Neural cell (in vitro differentiated cells): ENCODE data around the gene MUSK. TPM values are rescaled to one million over a fixed set of nuclear protein-coding genes. Genes with fewer than 3 reads are reported as not detected.

ENCODE experiments used
- H2AFZ ChIP-seq: fragments of 200-600, 300-800 bp; sonication (generic), shearing (Covaris generic); 2 replicates; pipeline ENCODE4 v1.6.0; 2014; ENCODE audit warnings: low read depth, mild to moderate bottlenecking, antibody characterized with exemption, low read length, moderate library complexity
- H3F3A ChIP-seq: fragments of 200-600 bp; shearing (Covaris generic); 2 replicates; pipeline ENCODE4 v1.6.1; 2016; ENCODE audit warnings: mild to moderate bottlenecking, moderate library complexity, mixed read lengths, antibody characterized with exemption, low read length; ENCODE audit not compliant: insufficient read depth, poor library complexity, severe bottlenecking
- H3K27ac ChIP-seq: fragments of 200-600, 300-800 bp; sonication (generic), shearing (Covaris generic); 2 replicates; pipeline ENCODE4 v1.5.1; 2014; ENCODE audit warnings: mild to moderate bottlenecking, low read length, moderate library complexity
- H3K27me3 ChIP-seq: fragments of 300-800, 200-600 bp; sonication (generic), shearing (Covaris generic); 2 replicates; pipeline ENCODE4 v1.6.0; 2014; ENCODE audit warnings: mild to moderate bottlenecking, low read depth, low read length, moderate library complexity; ENCODE audit not compliant: insufficient read depth
- H3K36me3 ChIP-seq: fragments of 300-800, 200-600 bp; sonication (generic), shearing (Covaris generic); 2 replicates; pipeline ENCODE4 v1.5.1; 2014; ENCODE audit warnings: mild to moderate bottlenecking, antibody characterized with exemption, low read length, moderate library complexity; ENCODE audit not compliant: insufficient read depth
- H3K4me2 ChIP-seq: fragments of 300-800, 200-600 bp; sonication (generic), shearing (Covaris generic); 2 replicates; pipeline ENCODE4 v1.6.0; 2014; ENCODE audit warnings: mild to moderate bottlenecking, low read length
- H3K4me3 ChIP-seq: fragments of 300-800, 200-600 bp; sonication (generic), shearing (Covaris generic); 2 replicates; pipeline ENCODE4 v1.5.1; 2014; ENCODE audit warnings: mild to moderate bottlenecking, low read length, moderate library complexity
- H3K79me2 ChIP-seq: fragments of 200-600 bp; shearing (Covaris generic); replicated peaks from 2 replicates; pipeline ENCODE4 v1.6.0; 2014; ENCODE audit warnings: mild to moderate bottlenecking, low read length, moderate library complexity; ENCODE audit not compliant: insufficient read depth
- H3K9ac ChIP-seq: fragments of 300-800, 200-600 bp; sonication (generic), shearing (Covaris generic); 2 replicates; pipeline ENCODE4 v1.6.1; 2016; ENCODE audit warnings: mild to moderate bottlenecking, low read length, mixed read lengths
- H3K9me2 ChIP-seq: fragments of 200-600 bp; shearing (Covaris generic); 2 replicates; pipeline ENCODE4 v1.6.1; 2016; ENCODE audit warnings: mild to moderate bottlenecking, low read length, mixed read lengths; ENCODE audit not compliant: insufficient read depth
- H3K9me3 ChIP-seq: fragments of 200-600, 300-800 bp; sonication (generic), shearing (Covaris generic); 2 replicates; pipeline ENCODE4 v1.6.1; 2016; ENCODE audit warnings: mild to moderate bottlenecking, mixed run types, low read length, moderate library complexity, mixed read lengths
- H4K20me1 ChIP-seq: fragments of 200-600 bp; shearing (Covaris generic); 2 replicates; pipeline ENCODE4 v1.6.1; 2016; ENCODE audit warnings: mild to moderate bottlenecking, mixed run types; ENCODE audit not compliant: insufficient read depth
- EP300 ChIP-seq: fragments of 450-650 bp; conservative IDR thresholded peaks from 2 replicates; pipeline ENCODE4 v1.6.1; 2014; ENCODE audit warnings: antibody characterized with exemption, mild to moderate bottlenecking, moderate library complexity; ENCODE audit not compliant: poor library complexity, severe bottlenecking
- EZH2 ChIP-seq: fragments of 200-600, 300-800 bp; shearing (Covaris generic), sonication (generic); IDR thresholded peaks from 2 replicates; pipeline ENCODE4 v1.6.1; 2014; ENCODE audit warnings: antibody characterized with exemption, low read length, borderline replicate concordance, mild to moderate bottlenecking; ENCODE audit not compliant: insufficient read depth, poor library complexity, severe bottlenecking
- MXI1 ChIP-seq: fragments of 450-650 bp; conservative IDR thresholded peaks from 2 replicates; pipeline ENCODE4 v1.6.1; 2014; ENCODE audit warnings: antibody characterized with exemption, mild to moderate bottlenecking; ENCODE audit not compliant: poor library complexity, severe bottlenecking
- POLR2AphosphoS5 ChIP-seq: IDR thresholded peaks from 2 replicates; pipeline ENCODE4 v1.6.1; 2012
- RAD21 ChIP-seq: fragments of 450-650 bp; conservative IDR thresholded peaks from 2 replicates; pipeline ENCODE4 v1.6.1; 2014; ENCODE audit warnings: antibody characterized with exemption, mild to moderate bottlenecking, moderate library complexity
- SMC3 ChIP-seq: fragments of 450-650 bp; conservative IDR thresholded peaks from 2 replicates; pipeline ENCODE4 v1.6.1; 2014; ENCODE audit warnings: antibody characterized with exemption, mild to moderate bottlenecking, moderate library complexity; ENCODE audit not compliant: poor library complexity
- TAF1 ChIP-seq: IDR thresholded peaks from 2 replicates; pipeline ENCODE4 v1.6.1; 2012; ENCODE audit warnings: low read depth
- polyA plus RNA-seq: library from polyadenylated mRNA; depleted of rRNA; stranded (reverse); fragments of >200 nt; gene quantifications from 2 replicates; pipeline ENCODE4 v1.2.3, GENCODE V29; 2014
- TF ChIP-seq, protein P1 (sequence below): IDR thresholded peaks from 2 replicates; pipeline ENCODE4 v1.6.1; 2012; ENCODE audit warnings: borderline replicate concordance
- TF ChIP-seq, protein P2 (sequence below): fragments of 450-650 bp; IDR thresholded peaks from 2 replicates; pipeline ENCODE4 v1.5.1; 2014; ENCODE audit warnings: antibody characterized with exemption, mild to moderate bottlenecking, moderate library complexity; ENCODE audit not compliant: poor library complexity, severe bottlenecking

The MUSK gene
- polyA plus RNA-seq, 1 donor from 2014 or later = not detected

DNA sequence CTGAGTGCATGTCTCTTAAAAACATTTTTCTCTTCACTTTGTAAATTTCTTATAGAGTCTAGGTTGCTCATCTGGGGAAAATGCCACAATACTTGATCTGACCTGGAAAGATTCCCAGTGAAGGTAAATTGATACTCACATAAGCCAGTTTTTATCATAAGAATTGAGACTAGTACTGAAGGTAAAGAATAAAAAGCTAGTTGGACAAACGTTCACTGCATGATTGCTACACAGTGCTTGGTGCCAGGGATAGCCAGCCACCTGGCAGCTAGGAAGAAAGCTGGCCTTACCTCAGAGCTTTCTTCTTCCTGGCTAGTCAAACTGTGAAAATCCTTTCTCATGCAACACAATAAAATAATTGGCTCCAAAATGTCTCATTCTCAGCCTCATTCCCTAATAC, 77.1 kb downstream of the MUSK start:
- no peak overlapping the region for H3K9ac ChIP-seq
- H3K36me3 ChIP-seq = no peaks in the 10 kb centered on the region
- no peak for TF ChIP-seq EZH2
- TF ChIP-seq, protein P1, sequence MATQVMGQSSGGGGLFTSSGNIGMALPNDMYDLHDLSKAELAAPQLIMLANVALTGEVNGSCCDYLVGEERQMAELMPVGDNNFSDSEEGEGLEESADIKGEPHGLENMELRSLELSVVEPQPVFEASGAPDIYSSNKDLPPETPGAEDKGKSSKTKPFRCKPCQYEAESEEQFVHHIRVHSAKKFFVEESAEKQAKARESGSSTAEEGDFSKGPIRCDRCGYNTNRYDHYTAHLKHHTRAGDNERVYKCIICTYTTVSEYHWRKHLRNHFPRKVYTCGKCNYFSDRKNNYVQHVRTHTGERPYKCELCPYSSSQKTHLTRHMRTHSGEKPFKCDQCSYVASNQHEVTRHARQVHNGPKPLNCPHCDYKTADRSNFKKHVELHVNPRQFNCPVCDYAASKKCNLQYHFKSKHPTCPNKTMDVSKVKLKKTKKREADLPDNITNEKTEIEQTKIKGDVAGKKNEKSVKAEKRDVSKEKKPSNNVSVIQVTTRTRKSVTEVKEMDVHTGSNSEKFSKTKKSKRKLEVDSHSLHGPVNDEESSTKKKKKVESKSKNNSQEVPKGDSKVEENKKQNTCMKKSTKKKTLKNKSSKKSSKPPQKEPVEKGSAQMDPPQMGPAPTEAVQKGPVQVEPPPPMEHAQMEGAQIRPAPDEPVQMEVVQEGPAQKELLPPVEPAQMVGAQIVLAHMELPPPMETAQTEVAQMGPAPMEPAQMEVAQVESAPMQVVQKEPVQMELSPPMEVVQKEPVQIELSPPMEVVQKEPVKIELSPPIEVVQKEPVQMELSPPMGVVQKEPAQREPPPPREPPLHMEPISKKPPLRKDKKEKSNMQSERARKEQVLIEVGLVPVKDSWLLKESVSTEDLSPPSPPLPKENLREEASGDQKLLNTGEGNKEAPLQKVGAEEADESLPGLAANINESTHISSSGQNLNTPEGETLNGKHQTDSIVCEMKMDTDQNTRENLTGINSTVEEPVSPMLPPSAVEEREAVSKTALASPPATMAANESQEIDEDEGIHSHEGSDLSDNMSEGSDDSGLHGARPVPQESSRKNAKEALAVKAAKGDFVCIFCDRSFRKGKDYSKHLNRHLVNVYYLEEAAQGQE = no peak
- no peak for TF ChIP-seq EP300
- no peak for TF ChIP-seq POLR2AphosphoS5
- TF ChIP-seq TAF1 = no peak
- no peak for TF ChIP-seq SMC3
- TF ChIP-seq MXI1 = no peak
- TF ChIP-seq RAD21 = no peak
- TF ChIP-seq, protein P2, sequence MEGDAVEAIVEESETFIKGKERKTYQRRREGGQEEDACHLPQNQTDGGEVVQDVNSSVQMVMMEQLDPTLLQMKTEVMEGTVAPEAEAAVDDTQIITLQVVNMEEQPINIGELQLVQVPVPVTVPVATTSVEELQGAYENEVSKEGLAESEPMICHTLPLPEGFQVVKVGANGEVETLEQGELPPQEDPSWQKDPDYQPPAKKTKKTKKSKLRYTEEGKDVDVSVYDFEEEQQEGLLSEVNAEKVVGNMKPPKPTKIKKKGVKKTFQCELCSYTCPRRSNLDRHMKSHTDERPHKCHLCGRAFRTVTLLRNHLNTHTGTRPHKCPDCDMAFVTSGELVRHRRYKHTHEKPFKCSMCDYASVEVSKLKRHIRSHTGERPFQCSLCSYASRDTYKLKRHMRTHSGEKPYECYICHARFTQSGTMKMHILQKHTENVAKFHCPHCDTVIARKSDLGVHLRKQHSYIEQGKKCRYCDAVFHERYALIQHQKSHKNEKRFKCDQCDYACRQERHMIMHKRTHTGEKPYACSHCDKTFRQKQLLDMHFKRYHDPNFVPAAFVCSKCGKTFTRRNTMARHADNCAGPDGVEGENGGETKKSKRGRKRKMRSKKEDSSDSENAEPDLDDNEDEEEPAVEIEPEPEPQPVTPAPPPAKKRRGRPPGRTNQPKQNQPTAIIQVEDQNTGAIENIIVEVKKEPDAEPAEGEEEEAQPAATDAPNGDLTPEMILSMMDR = no peak
- H2AFZ ChIP-seq = no peak overlapping the region
- H3F3A ChIP-seq = no peaks in the 10 kb centered on the region
- H3K9me3 ChIP-seq = no peaks in the 10 kb centered on the region
- no peak overlapping the region for H3K4me2 ChIP-seq
- H3K79me2 ChIP-seq = no peaks in the 10 kb centered on the region
- no peaks in the 10 kb centered on the region for H3K27me3 ChIP-seq
- no peak overlapping the region for H3K27ac ChIP-seq
- H3K4me3 ChIP-seq = no peak overlapping the region
- H3K9me2 ChIP-seq = no peaks in the 10 kb centered on the region
- H4K20me1 ChIP-seq = no peaks in the 10 kb centered on the region

DNA sequence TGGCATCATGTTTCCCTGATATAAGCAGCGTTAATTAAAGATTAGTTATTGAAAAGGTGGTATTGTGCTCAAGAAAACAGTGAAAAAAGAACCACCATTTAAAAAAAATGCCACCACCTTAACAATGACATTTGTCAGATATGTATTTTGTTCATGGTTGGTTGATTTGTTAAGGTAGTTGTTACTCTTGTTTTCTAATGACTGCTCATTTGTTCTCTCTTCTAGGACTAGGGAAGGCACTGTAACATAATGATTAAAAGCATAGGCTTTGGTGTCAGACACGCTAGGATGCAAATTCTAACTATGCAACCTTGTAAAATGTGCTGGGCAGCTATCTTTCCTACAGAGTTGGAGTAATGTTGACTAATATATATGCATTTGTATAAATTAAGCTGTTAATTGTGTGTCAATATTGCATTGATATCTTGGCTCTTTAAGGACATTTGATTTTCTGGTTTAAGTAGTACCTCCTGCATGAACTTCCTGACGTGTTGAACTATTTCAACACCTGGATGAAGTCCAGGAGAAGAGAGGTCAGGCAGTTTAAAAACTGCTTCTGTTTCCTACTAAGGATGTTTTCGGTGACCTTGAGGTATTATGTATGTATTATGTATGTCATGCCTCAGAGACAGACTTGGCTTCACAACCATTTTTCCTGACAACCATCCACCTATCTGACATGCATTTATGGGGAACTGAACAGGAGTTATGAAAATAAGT, 77.8 kb downstream of the MUSK start:
- TF ChIP-seq TAF1 = no peak
- TF ChIP-seq, protein P1 = no peak
- TF ChIP-seq, protein P2 = no peak
- TF ChIP-seq POLR2AphosphoS5 = no peak
- no peak for TF ChIP-seq RAD21
- TF ChIP-seq MXI1 = no peak
- TF ChIP-seq EP300 = no peak
- TF ChIP-seq SMC3 = no peak
- TF ChIP-seq EZH2 = no peak
- Histone ChIP-seq H3K79me2 (no peaks in the 10 kb centered on the region), H3K4me2 (no peak overlapping the region), H3K9me2 (no peaks in the 10 kb centered on the region), H3K4me3 (no peak overlapping the region), H3K9me3 (no peaks in the 10 kb centered on the region), H4K20me1 (no peaks in the 10 kb centered on the region), H3K36me3 (no peaks in the 10 kb centered on the region), H3K27ac (no peak overlapping the region), H3K9ac (no peak overlapping the region), H3F3A (no peaks in the 10 kb centered on the region), H2AFZ (no peak overlapping the region), H3K27me3 (no peaks in the 10 kb centered on the region)
